ENCODE measurements around the gene FAT2. TPM values are rescaled to one million over a fixed set of nuclear protein-coding genes. Genes with fewer than 3 reads are reported as not detected.

Gene FAT2
- total and polyA plus RNA-seq, 2 experiments from 2014 or later = 0.06 to 0.59 TPM

- no peaks in the 10 kb centered on the region for H3F3A ChIP-seq (replicated peaks; ENCODE audit: low read depth)
- H3K4me3 ChIP-seq = no peak overlapping the region
- DNase-seq (ENCODE audit: low spot score) (no peak), ATAC-seq (no peak)
- no peaks in the 10 kb centered on the region for H3K36me3 ChIP-seq (ENCODE audit: insufficient read depth)
- H3K27me3 ChIP-seq (ENCODE audit: insufficient read depth) = no peaks in the 10 kb centered on the region
- H2AFZ ChIP-seq = no peak overlapping the region
- H3K79me2 ChIP-seq (replicated peaks; ENCODE audit: insufficient read depth) = no peaks in the 10 kb centered on the region
- no peaks in the 10 kb centered on the region; the same call in 1 of the 2 replicates for H3K4me1 ChIP-seq (ENCODE audit: insufficient read depth)
- H3K27ac ChIP-seq (ENCODE audit: low read depth) = no peak overlapping the region
- H4K20me1 ChIP-seq (replicated peaks; ENCODE audit: insufficient read depth) = no peaks in the 10 kb centered on the region
- Mint-ChIP-seq H3K27me3 (ENCODE audit: insufficient read depth, low read depth, poor library complexity) (peaks cover 5% of the 10 kb centered on the region), H3K4me3 (no peak overlapping the region), H3K27ac (no peak overlapping the region), H3K4me1 (peaks cover 5% of the 10 kb centered on the region), H3K9me3 (no peaks in the 10 kb centered on the region; the same call in 2 of the 3 replicates), H3K36me3 (ENCODE audit: low read depth) (no peaks in the 10 kb centered on the region)
- no peak for TF ChIP-seq ETS1 (IDR thresholded peaks at IDR 0.05)
- no peak for TF ChIP-seq JUNB (IDR thresholded peaks at IDR 0.05; ENCODE audit: unreplicated experiment)
- no peak for TF ChIP-seq POLR2AphosphoS5 (IDR thresholded peaks at IDR 0.05; ENCODE audit: low read depth)
- TF ChIP-seq EZH2 (IDR thresholded peaks at IDR 0.05; ENCODE audit: low read depth, unreplicated experiment) = no peak
- H3K9me2 ChIP-seq (ENCODE audit: insufficient read depth) = no peaks in the 10 kb centered on the region
- H3K4me2 ChIP-seq = no peak overlapping the region
Observed at GRCh38 chr5:151633892-151634291, 42.8 kb upstream of the FAT2 start.

GRCh38 chr5:151632941-151633340, 41.8 kb upstream of the FAT2 start:
- no peaks in the 10 kb centered on the region for H3K36me3 ChIP-seq (ENCODE audit: insufficient read depth)
- no peak overlapping the region for H3K4me3 ChIP-seq
- H3K79me2 ChIP-seq (replicated peaks; ENCODE audit: insufficient read depth) = no peaks in the 10 kb centered on the region
- Mint-ChIP-seq H3K9me3 (no peaks in the 10 kb centered on the region; the same call in 2 of the 3 replicates), H3K27me3 (ENCODE audit: insufficient read depth, low read depth, poor library complexity) (peaks cover 2% of the 10 kb centered on the region), H3K36me3 (ENCODE audit: low read depth) (no peaks in the 10 kb centered on the region), H3K4me3 (no peak overlapping the region), H3K4me1 (peaks cover 5% of the 10 kb centered on the region), H3K27ac (no peak overlapping the region)
- ATAC-seq = no peak; the same call in 2 of the 3 replicates
- no peaks in the 10 kb centered on the region for H3K9me2 ChIP-seq (ENCODE audit: insufficient read depth)
- no peaks in the 10 kb centered on the region; the same call in 1 of the 2 replicates for H3K4me1 ChIP-seq (ENCODE audit: insufficient read depth)
- no peaks in the 10 kb centered on the region for H3F3A ChIP-seq (replicated peaks; ENCODE audit: low read depth)
- no peak for TF ChIP-seq STAT1 (IDR thresholded peaks at IDR 0.05; ENCODE audit: unreplicated experiment)
- no peak for TF ChIP-seq EZH2 (IDR thresholded peaks at IDR 0.05; ENCODE audit: low read depth, unreplicated experiment)
- no peak for TF ChIP-seq ZNF114 (CRISPR knock-in tag; IDR thresholded peaks at IDR 0.05)
- TF ChIP-seq EZH2phosphoT487 (IDR thresholded peaks at IDR 0.05; ENCODE audit: unreplicated experiment) = no peak
- TF ChIP-seq CTCF (conservative IDR thresholded peaks at IDR 0.05; ENCODE audit: low read depth in 2 of 2) = no peak
- TF ChIP-seq CREB1 (CRISPR knock-in tag; IDR thresholded peaks at IDR 0.05; ENCODE audit: low read depth) = no peak
- no peak for TF ChIP-seq ETS1 (IDR thresholded peaks at IDR 0.05)
- no peak for TF ChIP-seq ZNF462 (CRISPR knock-in tag; IDR thresholded peaks at IDR 0.05)
- no peaks in the 10 kb centered on the region for H3K27me3 ChIP-seq (ENCODE audit: insufficient read depth)
- no peak for DNase-seq (ENCODE audit: low spot score)
- no peak overlapping the region for H3K4me2 ChIP-seq
- no peak overlapping the region for H3K27ac ChIP-seq (ENCODE audit: low read depth)
- H4K20me1 ChIP-seq (replicated peaks; ENCODE audit: insufficient read depth) = no peaks in the 10 kb centered on the region
- no peak overlapping the region; the same call in 1 of the 2 replicates for H2AFZ ChIP-seq
